Fibroblast of lung (primary cell): ENCODE data around the gene CUEDC1. TPM values are rescaled to one million over a fixed set of nuclear protein-coding genes. Genes with fewer than 3 reads are reported as not detected.
A peak's percentile ranks its signal among the peaks of the same experiment; 100 is the strongest.

Experiments
- DNase-seq, 2 donors: peaks; one replicate each; pipeline versions ENCODE4 v3.0.0 to v3.0.0-alpha.2; 2010; ENCODE audit warnings: low read depth in 2 of 2
- H2AFZ ChIP-seq: 2 replicates; pipeline ENCODE4 v1.5.1; 2012; ENCODE audit warnings: low read length, control low read depth, inconsistent platforms
- H3K27ac ChIP-seq: 2 replicates; pipeline ENCODE4 v1.5.1; 2011; ENCODE audit warnings: low read length, control low read depth; ENCODE audit not compliant: insufficient read depth
- H3K27me3 ChIP-seq: 2 replicates; pipeline ENCODE4 v1.5.1; 2011; ENCODE audit warnings: mild to moderate bottlenecking, low read length; ENCODE audit not compliant: control insufficient read depth, insufficient read depth
- H3K36me3 ChIP-seq: 2 replicates; pipeline ENCODE4 v1.5.1; 2011; ENCODE audit warnings: low read length; ENCODE audit not compliant: control insufficient read depth, insufficient read depth
- H3K4me1 ChIP-seq: 2 replicates; pipeline ENCODE4 v1.5.1; 2011; ENCODE audit warnings: low read length; ENCODE audit not compliant: control insufficient read depth, insufficient read depth; ENCODE audit errors: extremely low read depth
- H3K4me2 ChIP-seq: 2 replicates; pipeline ENCODE4 v1.5.1; 2011; ENCODE audit warnings: low read length, control low read depth; ENCODE audit not compliant: insufficient read depth; ENCODE audit errors: extremely low read depth
- H3K4me3 ChIP-seq, 4 experiments: fragments of 200-600 bp in 1 of 4; sonication (generic) in 1 of 4; replicated peaks in 1 of 4; 2 replicates each; pipeline ENCODE4 v1.5.1; 2011 to 2016; ENCODE audit warnings: low read length in 4 of 4, low read depth in 3 of 4, mild to moderate bottlenecking in 3 of 4, control low read depth in 2 of 4, inconsistent platforms in 1 of 4, mixed read lengths in 1 of 4; ENCODE audit not compliant: insufficient read depth in 1 of 4; ENCODE audit errors: control extremely low read depth in 1 of 4
- H3K79me2 ChIP-seq: 2 replicates; pipeline ENCODE4 v1.5.1; 2012; ENCODE audit warnings: mild to moderate bottlenecking, low read length, inconsistent platforms; ENCODE audit not compliant: control insufficient read depth, insufficient read depth
- H3K9ac ChIP-seq: 2 replicates; pipeline ENCODE4 v1.5.1; 2011; ENCODE audit warnings: mild to moderate bottlenecking, low read length, control low read depth; ENCODE audit not compliant: insufficient read depth
- H3K9me3 ChIP-seq: 2 replicates; pipeline ENCODE4 v1.5.1; 2012; ENCODE audit warnings: low read depth, low read length; ENCODE audit not compliant: control insufficient read depth, insufficient read depth
- H4K20me1 ChIP-seq: 2 replicates; pipeline ENCODE4 v1.5.1; 2011; ENCODE audit warnings: low read length; ENCODE audit not compliant: control insufficient read depth, insufficient read depth; ENCODE audit errors: extremely low read depth
- CTCF ChIP-seq, 2 donors: IDR thresholded peaks in 1 of 2; conservative IDR thresholded peaks in 1 of 2; 1 replicate in 1 of 2; 2 replicates in 1 of 2; pipeline ENCODE4 v1.5.1; 2011 to 2012; ENCODE audit warnings: low read length in 2 of 2, control low read depth in 1 of 2, inconsistent platforms in 1 of 2, low read depth in 1 of 2, mild to moderate bottlenecking in 1 of 2
- EZH2 ChIP-seq: IDR thresholded peaks from 2 replicates; pipeline ENCODE4 v1.5.1; 2012; ENCODE audit warnings: low read length, control low read depth, mild to moderate bottlenecking; ENCODE audit errors: missing control alignments
- polyA plus RNA-seq, 2 donors: library from polyadenylated mRNA; depleted of rRNA in 1 of 2; stranded (reverse) in 1 of 2; unstranded in 1 of 2; fragments of >200 nt; gene quantifications; 2 replicates each; pipeline ENCODE4 v1.2.1, GENCODE V29; 2011 to 2012; ENCODE audit warnings: missing spikeins in 1 of 2
- total RNA-seq: library from RNA; depleted of rRNA; stranded (reverse); fragments of >200 nt; gene quantifications from 2 replicates; pipeline ENCODE4 v1.2.1, GENCODE V29; 2014

CUEDC1 gene
- total and polyA plus RNA-seq, 2 donors (not counting 1 experiment from before 2014, with no cell fraction given), result 11.9 to 34.9 TPM

GRCh38 chr17:57894848-57895247 is 60.4 kb downstream of the CUEDC1 start:
- Histone ChIP-seq H3K4me3 (no peak overlapping the region), H3K27me3 (no peaks in the 10 kb centered on the region), H2AFZ (no peak overlapping the region), H3K4me2 (no peak overlapping the region), H3K27ac (no peak overlapping the region), H3K9me3 (no peaks in the 10 kb centered on the region), H3K9ac (no peak overlapping the region), H3K36me3 (no peaks in the 10 kb centered on the region), H3K79me2 (peaks cover 8% of the 10 kb centered on the region), H3K4me1 (peaks cover 48% of the 10 kb centered on the region), H4K20me1 (no peaks in the 10 kb centered on the region)
- no peak for DNase-seq
- TF ChIP-seq EZH2 (no peak), CTCF (conservative IDR thresholded peaks at IDR 0.05 in 1 of 2, IDR thresholded peaks at IDR 0.05 in 1 of 2; ENCODE audit: low read depth in 1 of 2, low read length in 2 of 2) (no peak)

- Histone ChIP-seq H3K4me2 (peak overlapping the region; percentile 71), H3K79me2 (peaks cover 17% of the 10 kb centered on the region), H3K36me3 (no peaks in the 10 kb centered on the region), H3K27me3 (no peaks in the 10 kb centered on the region), H3K4me3 (peak overlapping the region in 3 of 4 experiments; percentile 11 to 18 (median 18)), H2AFZ (no peak overlapping the region), H3K27ac (peak overlapping the region; percentile 87), H3K9ac (peak overlapping the region; percentile 69), H4K20me1 (no peaks in the 10 kb centered on the region), H3K9me3 (no peaks in the 10 kb centered on the region), H3K4me1 (peaks cover 37% of the 10 kb centered on the region)
- peak; percentile 97 to 99 for DNase-seq
- TF ChIP-seq EZH2 (no peak), CTCF (conservative IDR thresholded peaks at IDR 0.05 in 1 of 2, IDR thresholded peaks at IDR 0.05 in 1 of 2; ENCODE audit: low read depth in 1 of 2, low read length in 2 of 2) (no peak)
Observed at GRCh38 chr17:57892820-57893595, 62.2 kb downstream of the CUEDC1 start.

GRCh38 chr17:57892146-57892819 is 62.9 kb downstream of the CUEDC1 start:
- Histone ChIP-seq H3K79me2 (peaks cover 17% of the 10 kb centered on the region), H3K4me1 (peaks cover 34% of the 10 kb centered on the region), H3K4me2 (no peak overlapping the region), H3K9ac (peak overlapping the region; percentile 5), H2AFZ (no peak overlapping the region), H3K4me3 (peak overlapping the region in 1 of 4 experiments; percentile 18), H4K20me1 (no peaks in the 10 kb centered on the region), H3K36me3 (no peaks in the 10 kb centered on the region), H3K27ac (peak overlapping the region; percentile 87), H3K27me3 (no peaks in the 10 kb centered on the region), H3K9me3 (no peaks in the 10 kb centered on the region)
- DNase-seq, result peak; percentile 79 to 92
- TF ChIP-seq EZH2 (no peak), CTCF (conservative IDR thresholded peaks at IDR 0.05 in 1 of 2, IDR thresholded peaks at IDR 0.05 in 1 of 2; ENCODE audit: low read depth in 1 of 2, low read length in 2 of 2) (peak; percentile 98 to 99)
